Loucy (cell line): Measurements from ENCODE around the gene XRCC1.

Source experiments
- CTCF ChIP-seq: fragments of 200-600 bp; sonication (generic); conservative IDR thresholded peaks from 2 replicates; pipeline ENCODE4 v1.5.1; 2014; ENCODE audit warnings: mild to moderate bottlenecking, antibody characterized with exemption, low read length
- EZH2phosphoT487 ChIP-seq: fragments of 200-600 bp; IDR thresholded peaks from 2 replicates; pipeline ENCODE4 v1.6.1; 2018; ENCODE audit warnings: antibody characterized with exemption, mild to moderate bottlenecking, moderate library complexity, borderline replicate concordance

- no peak for TF ChIP-seq CTCF
- no peak for TF ChIP-seq EZH2phosphoT487
Observed at GRCh38 chr19:43522929-43523328, 52.4 kb downstream of the XRCC1 start.
